T-helper 2 cell treated with Interferon-gamma antibody and Interleukin-4, amounts not matched to agents 5 μg/mL and 100 μg/mL, for 36 hours (primary cell): ENCODE data around the gene CLDN9.

Experiments
- DNase-seq: peaks from one replicate; pipeline ENCODE4 v3.0.0; 2021; ENCODE audit warnings: low spot score
- H3K27ac Mint-ChIP-seq: one replicate; pipeline ENCODE4 v1.8.0; 2021; ENCODE audit warnings: mild to moderate bottlenecking, mixed read lengths
- H3K27me3 Mint-ChIP-seq: one replicate; pipeline ENCODE4 v1.8.0; 2021; ENCODE audit warnings: low read depth, mixed read lengths
- H3K36me3 Mint-ChIP-seq: one replicate; pipeline ENCODE4 v1.8.0; 2021; ENCODE audit warnings: low read depth, mixed read lengths
- H3K4me1 Mint-ChIP-seq: one replicate; pipeline ENCODE4 v1.8.0; 2021; ENCODE audit warnings: low read depth, mixed read lengths
- H3K4me3 Mint-ChIP-seq: one replicate; pipeline ENCODE4 v1.8.0; 2022; ENCODE audit warnings: mild to moderate bottlenecking, moderate library complexity, mixed read lengths
- H3K9me3 Mint-ChIP-seq: one replicate; pipeline ENCODE4 v1.8.0; 2021; ENCODE audit warnings: mixed read lengths

The CLDN9 gene

DNA sequence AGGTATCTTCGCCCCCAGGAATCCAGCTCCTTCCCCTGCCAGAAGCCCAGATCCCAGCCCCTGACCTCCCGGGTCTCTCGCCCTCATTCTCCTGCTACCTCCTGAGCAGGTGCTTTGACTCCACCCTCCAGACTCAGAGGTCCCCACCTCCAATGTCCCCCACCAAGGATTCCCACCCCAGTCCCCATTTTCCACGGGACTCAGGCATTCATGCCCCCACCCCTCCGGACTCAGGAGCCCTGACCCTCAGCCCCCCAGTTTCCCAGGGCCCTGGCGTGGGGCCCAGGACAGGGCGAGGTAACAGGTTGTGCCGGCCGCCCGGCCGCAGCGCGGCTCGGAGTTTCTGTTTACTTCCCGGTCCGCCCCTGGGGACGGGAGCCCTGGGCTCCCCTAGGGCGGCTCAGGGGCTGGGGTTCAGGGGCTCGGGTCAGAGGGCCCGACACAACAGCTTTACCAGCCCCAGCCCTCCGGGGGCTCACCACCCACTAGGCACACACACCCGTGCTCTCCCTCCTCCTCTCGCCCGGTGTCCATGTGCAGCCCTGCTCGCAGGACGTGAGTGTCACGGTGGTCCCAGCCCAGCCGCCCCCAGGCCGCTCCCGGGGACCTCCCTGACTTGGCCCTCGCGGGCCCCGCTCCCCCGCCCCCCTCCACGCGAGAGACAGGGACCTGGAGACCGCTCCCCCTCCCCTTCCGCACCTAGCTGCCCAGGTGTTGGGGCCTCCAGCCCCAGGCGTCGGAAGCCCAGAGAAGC, 23.4 kb downstream of the CLDN9 start:
- H3K4me3 Mint-ChIP-seq: no peak overlapping the region
- peaks cover 82% of the 10 kb centered on the region for H3K27me3 Mint-ChIP-seq
- no peak overlapping the region for H3K27ac Mint-ChIP-seq

DNA sequence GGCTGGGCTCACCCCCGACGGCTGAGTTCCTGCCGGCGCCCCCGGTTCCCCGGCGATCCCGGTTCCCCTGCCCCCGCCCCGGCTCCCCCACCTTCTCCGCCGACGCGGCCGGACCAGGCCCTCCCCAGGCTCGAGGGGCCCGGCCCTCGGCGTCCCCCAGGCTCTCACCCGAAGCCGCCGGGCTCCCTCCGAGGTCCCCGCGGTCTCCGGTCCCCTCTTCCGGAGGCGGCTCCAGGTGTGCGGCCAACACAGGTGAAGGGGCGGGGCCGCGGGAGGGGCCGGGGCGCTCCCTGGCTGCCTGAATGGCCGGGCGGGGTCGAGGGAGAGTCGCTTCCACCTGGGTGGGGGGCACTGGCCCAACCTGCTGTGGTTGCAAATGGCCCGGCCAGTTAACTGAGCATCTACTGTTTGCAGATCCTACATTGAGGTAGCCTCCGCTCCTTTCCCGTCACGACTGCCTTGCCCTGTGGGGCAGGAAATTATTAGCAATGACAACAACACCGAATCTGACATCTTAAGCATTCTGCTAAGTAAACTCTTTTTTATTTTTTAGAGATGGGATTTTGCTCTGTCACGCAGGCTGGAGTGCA, 24.1 kb downstream of the CLDN9 start, which contains the start of gene BICDL2:
Gene BICDL2 (minus strand): TSS at position 219 of the 590 bp plus-strand sequence. CDS start 1,448 bp downstream, outside the sequence.
- DNase-seq: no peak
- Mint-ChIP-seq H3K27ac (no peak within 1 kb of the TSS), H3K4me3 (no peak within 1 kb of the TSS), H3K9me3 (no peaks in the 10 kb centered on the region), H3K4me1 (peaks cover 4% of the 10 kb centered on the region), H3K27me3 (peaks cover 82% of the 10 kb centered on the region), H3K36me3 (peaks cover 1% of the 10 kb centered on the region)

More for the DNA sequence above, 23.4 kb downstream of the CLDN9 start:
- peaks cover 4% of the 10 kb centered on the region for H3K4me1 Mint-ChIP-seq
- no peaks in the 10 kb centered on the region for H3K9me3 Mint-ChIP-seq
- peaks cover 1% of the 10 kb centered on the region for H3K36me3 Mint-ChIP-seq
- no peak for DNase-seq

DNA sequence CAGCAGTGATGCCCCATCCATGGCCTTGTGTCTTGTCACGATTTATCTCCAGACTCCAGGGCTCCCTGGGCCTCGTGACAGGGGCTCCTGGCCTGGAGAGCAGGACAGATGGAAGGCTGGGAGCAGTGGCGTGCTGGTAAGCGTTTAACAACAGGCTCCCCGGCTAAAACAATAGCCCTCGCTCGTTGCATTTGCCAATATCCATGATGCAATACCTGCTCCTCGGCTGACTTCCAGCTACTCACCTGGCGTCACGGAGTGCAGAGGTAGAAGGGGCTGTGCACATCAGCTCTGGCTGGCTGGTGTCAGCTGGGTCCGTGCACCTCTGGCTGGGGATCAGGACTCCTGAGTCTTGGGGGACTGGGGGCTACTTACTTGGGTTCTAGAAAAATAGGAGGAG, 25.5 kb downstream of the CLDN9 start:
- H3K9me3 Mint-ChIP-seq: no peaks in the 10 kb centered on the region

GRCh38 chr16:3038896-3039295, 26.2 kb downstream of the CLDN9 start:
- peaks cover 70% of the 10 kb centered on the region for H3K27me3 Mint-ChIP-seq
- H3K4me1 Mint-ChIP-seq: no peaks in the 10 kb centered on the region
- no peak overlapping the region for H3K4me3 Mint-ChIP-seq
- H3K36me3 Mint-ChIP-seq: peaks cover 1% of the 10 kb centered on the region
- no peak overlapping the region for H3K27ac Mint-ChIP-seq
- DNase-seq: no peak
- no peaks in the 10 kb centered on the region for H3K9me3 Mint-ChIP-seq

More for the DNA sequence above, 25.5 kb downstream of the CLDN9 start:
- DNase-seq: no peak
- Mint-ChIP-seq H3K36me3 (peaks cover 1% of the 10 kb centered on the region), H3K4me1 (no peaks in the 10 kb centered on the region), H3K27ac (no peak overlapping the region), H3K4me3 (no peak overlapping the region), H3K27me3 (peaks cover 71% of the 10 kb centered on the region)

DNA sequence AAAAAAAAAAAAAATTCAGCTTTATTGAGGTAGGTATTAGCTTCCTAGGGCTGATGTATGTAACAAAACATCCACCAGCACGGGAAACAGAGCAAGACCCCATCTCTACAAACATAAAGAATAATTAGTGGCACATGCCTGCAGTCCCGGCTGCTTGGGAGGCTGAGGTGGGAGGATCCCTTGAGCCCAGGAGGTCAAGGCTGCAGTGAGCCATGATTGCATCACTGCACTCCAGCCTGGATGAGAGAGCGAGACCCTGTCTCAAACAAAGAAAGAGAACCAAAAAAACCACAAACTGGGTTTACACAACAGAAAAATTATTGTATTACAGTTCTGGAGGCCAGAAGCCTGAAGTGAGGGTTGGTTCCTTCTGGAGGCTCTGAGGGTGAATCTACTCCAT, 29.7 kb downstream of the CLDN9 start:
- DNase-seq: no peak
- Mint-ChIP-seq H3K9me3 (no peaks in the 10 kb centered on the region), H3K27ac (no peak overlapping the region), H3K4me3 (no peak overlapping the region), H3K36me3 (peaks cover 4% of the 10 kb centered on the region), H3K4me1 (peaks cover 8% of the 10 kb centered on the region), H3K27me3 (peaks cover 62% of the 10 kb centered on the region)

- no peak for DNase-seq
- Mint-ChIP-seq H3K4me1 (peaks cover 22% of the 10 kb centered on the region), H3K27ac (peak overlapping the region; percentile 77), H3K9me3 (no peaks in the 10 kb centered on the region), H3K4me3 (peak overlapping the region; percentile 89), H3K36me3 (peaks cover 13% of the 10 kb centered on the region), H3K27me3 (peaks cover 43% of the 10 kb centered on the region)
These were observed 32.0 kb downstream of the CLDN9 start for GRCh38 chr16:3044708-3045107.

- Mint-ChIP-seq H3K9me3 (no peaks in the 10 kb centered on the region), H3K27ac (peak within 1 kb of the TSS; percentile 83), H3K27me3 (peaks cover 34% of the 10 kb centered on the region), H3K4me3 (peak within 1 kb of the TSS; percentile 89), H3K36me3 (peaks cover 23% of the 10 kb centered on the region), H3K4me1 (peaks cover 29% of the 10 kb centered on the region)
- DNase-seq: no peak
These were observed 33.3 kb downstream of the CLDN9 start, which contains the start of gene MMP25 for GRCh38 chr16:3045758-3046640. Gene MMP25 (plus strand): TSS chr16:3046561. CDS start chr16:3046918, 357 bp downstream.

GRCh38 chr16:3046641-3047386, 34.1 kb downstream of the CLDN9 start:
- Mint-ChIP-seq H3K27me3 (peaks cover 30% of the 10 kb centered on the region), H3K4me3 (peak overlapping the region; percentile 77), H3K36me3 (peaks cover 30% of the 10 kb centered on the region), H3K27ac (peak overlapping the region; percentile 83), H3K4me1 (peaks cover 36% of the 10 kb centered on the region), H3K9me3 (no peaks in the 10 kb centered on the region)
- no peak for DNase-seq

DNA sequence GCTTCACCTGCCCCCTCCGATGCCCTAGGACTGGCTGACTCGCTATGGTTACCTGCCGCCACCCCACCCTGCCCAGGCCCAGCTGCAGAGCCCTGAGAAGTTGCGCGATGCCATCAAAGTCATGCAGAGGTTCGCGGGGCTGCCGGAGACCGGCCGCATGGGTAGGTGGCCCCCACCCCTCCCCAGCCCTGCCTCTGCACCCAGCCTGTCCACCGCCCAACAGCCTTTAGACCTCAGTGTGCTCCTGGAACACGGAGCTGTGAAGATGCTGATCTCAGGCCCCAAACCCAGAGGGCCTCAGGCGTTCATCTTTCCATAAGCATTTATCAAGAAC, 34.6 kb downstream of the CLDN9 start:
- no peaks in the 10 kb centered on the region for H3K9me3 Mint-ChIP-seq
- peak overlapping the region; percentile 83 for H3K27ac Mint-ChIP-seq
- peaks cover 40% of the 10 kb centered on the region for H3K4me1 Mint-ChIP-seq
- no peak for DNase-seq
- H3K36me3 Mint-ChIP-seq: peaks cover 34% of the 10 kb centered on the region
- H3K27me3 Mint-ChIP-seq: peaks cover 30% of the 10 kb centered on the region
- peak overlapping the region; percentile 77 for H3K4me3 Mint-ChIP-seq

DNA sequence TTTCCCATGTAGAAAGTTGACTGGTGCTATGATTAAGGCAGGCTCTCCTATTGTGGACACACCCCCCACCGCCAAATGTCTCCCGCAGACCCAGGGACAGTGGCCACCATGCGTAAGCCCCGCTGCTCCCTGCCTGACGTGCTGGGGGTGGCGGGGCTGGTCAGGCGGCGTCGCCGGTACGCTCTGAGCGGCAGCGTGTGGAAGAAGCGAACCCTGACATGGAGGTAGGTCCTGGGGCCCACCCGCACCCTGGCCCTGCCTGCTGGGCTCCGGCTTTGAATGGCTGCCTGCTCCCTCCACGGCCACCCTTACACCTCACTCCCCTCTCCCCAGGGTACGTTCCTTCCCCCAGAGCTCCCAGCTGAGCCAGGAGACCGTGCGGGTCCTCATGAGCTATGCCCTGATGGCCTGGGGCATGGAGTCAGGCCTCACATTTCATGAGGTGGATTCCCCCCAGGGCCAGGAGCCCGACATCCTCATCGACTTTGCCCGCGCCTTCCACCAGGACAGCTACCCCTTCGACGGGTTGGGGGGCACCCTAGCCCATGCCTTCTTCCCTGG, 37.3 kb downstream of the CLDN9 start:
- Mint-ChIP-seq H3K4me3 (peak overlapping the region; percentile 56), H3K9me3 (no peaks in the 10 kb centered on the region), H3K27ac (peak overlapping the region; percentile 68), H3K4me1 (peaks cover 52% of the 10 kb centered on the region), H3K36me3 (peaks cover 49% of the 10 kb centered on the region), H3K27me3 (peaks cover 12% of the 10 kb centered on the region)
- no peak for DNase-seq

GRCh38 chr16:3050487-3050886, 37.8 kb downstream of the CLDN9 start:
- no peaks in the 10 kb centered on the region for H3K9me3 Mint-ChIP-seq
- H3K36me3 Mint-ChIP-seq: peaks cover 51% of the 10 kb centered on the region
- peak overlapping the region; percentile 68 for H3K27ac Mint-ChIP-seq
- DNase-seq: no peak
- H3K4me1 Mint-ChIP-seq: peaks cover 53% of the 10 kb centered on the region
- peaks cover 7% of the 10 kb centered on the region for H3K27me3 Mint-ChIP-seq
- peak overlapping the region; percentile 56 for H3K4me3 Mint-ChIP-seq

GRCh38 chr16:3051009-3051408, 38.3 kb downstream of the CLDN9 start:
- peaks cover 57% of the 10 kb centered on the region for H3K4me1 Mint-ChIP-seq
- DNase-seq: no peak
- H3K4me3 Mint-ChIP-seq: peak overlapping the region; percentile 56
- H3K36me3 Mint-ChIP-seq: peaks cover 54% of the 10 kb centered on the region
- H3K27me3 Mint-ChIP-seq: peaks cover 7% of the 10 kb centered on the region
- H3K9me3 Mint-ChIP-seq: no peaks in the 10 kb centered on the region
- peak overlapping the region; percentile 68 for H3K27ac Mint-ChIP-seq

DNA sequence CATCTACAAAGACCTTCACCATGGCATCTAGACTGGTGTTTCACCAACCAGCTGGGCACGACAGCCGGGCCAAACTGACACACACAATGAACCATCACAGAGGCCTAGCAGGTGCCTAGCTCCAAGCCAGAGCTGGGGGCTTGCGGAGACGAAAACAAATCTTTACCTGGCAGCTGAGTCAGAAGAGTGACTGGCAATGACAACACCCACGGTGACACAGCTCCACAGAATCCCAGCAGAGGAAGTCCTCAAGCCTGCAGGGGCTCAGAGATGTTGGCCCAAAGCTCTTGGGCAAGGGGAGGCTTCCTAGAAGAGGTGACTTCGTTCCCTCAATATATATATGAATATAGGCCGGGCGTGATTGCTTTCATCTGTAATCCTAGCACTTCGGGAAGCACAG, 38.8 kb downstream of the CLDN9 start:
- no peak for DNase-seq
- Mint-ChIP-seq H3K4me1 (peaks cover 57% of the 10 kb centered on the region), H3K27me3 (peaks cover 7% of the 10 kb centered on the region), H3K9me3 (no peaks in the 10 kb centered on the region), H3K4me3 (peak overlapping the region; percentile 56), H3K36me3 (peaks cover 54% of the 10 kb centered on the region), H3K27ac (peak overlapping the region; percentile 63)
